ENCODE data around the gene RNF181. TPM values are rescaled to one million over a fixed set of nuclear protein-coding genes. Genes with fewer than 3 reads are reported as not detected.

Gene RNF181
- polyA plus RNA-seq, 1 donor (not counting 4 experiments of a cell fraction or from before 2014, with no cell fraction given), result 264 TPM

DNA sequence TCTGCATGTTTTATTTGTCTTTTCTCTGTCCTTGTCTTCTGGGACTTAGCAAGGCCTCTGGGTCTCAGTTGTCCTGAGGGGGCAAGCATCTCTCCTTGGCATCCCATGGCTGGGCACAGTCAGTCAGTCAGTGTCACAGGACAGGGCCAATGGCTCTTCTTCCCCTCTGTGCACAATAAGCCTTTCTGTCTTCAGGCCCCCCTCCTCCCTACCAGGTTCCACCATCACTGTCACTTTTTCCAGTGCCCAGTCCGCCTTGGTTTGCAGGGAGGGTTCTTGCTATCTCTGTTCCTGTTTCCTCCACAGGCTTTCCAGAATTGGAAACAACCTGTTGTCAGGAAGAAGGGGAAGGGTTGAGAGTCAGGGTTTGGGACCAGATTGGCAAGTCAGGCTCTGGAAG lies 13.1 kb upstream of the RNF181 start:
- H2AFZ ChIP-seq (ENCODE audit: control insufficient read depth, low read length), result no peak overlapping the region
- H3K9me3 ChIP-seq (ENCODE audit: control insufficient read depth, low read depth, low read length), result no peaks in the 10 kb centered on the region
- no peaks in the 10 kb centered on the region for H4K20me1 ChIP-seq (ENCODE audit: control insufficient read depth, extremely low read depth, insufficient read depth, low read length)
- H3K79me2 ChIP-seq (ENCODE audit: control insufficient read depth, insufficient read depth, low read length), result peaks cover 20% of the 10 kb centered on the region
- no peak overlapping the region for H3K9ac ChIP-seq (ENCODE audit: control insufficient read depth, extremely low read depth, insufficient read depth, low read length)
- FAIRE-seq, result no peak
- dilution Hi-C loops (cut with MboI; ENCODE audit: extremely low pct_ligation_motif_present, low sequenced_read_pairs), result no loop called here
- H3K36me3 ChIP-seq (ENCODE audit: control insufficient read depth in 2 of 2, extremely low read depth in 1 of 2, insufficient read depth in 2 of 2, low read length in 2 of 2), result peaks cover 15 to 24% of the 10 kb centered on the region in 2 experiments
- no peak for TF ChIP-seq EZH2 (IDR thresholded peaks at IDR 0.05; ENCODE audit: low read length)
- TF ChIP-seq, protein P1, sequence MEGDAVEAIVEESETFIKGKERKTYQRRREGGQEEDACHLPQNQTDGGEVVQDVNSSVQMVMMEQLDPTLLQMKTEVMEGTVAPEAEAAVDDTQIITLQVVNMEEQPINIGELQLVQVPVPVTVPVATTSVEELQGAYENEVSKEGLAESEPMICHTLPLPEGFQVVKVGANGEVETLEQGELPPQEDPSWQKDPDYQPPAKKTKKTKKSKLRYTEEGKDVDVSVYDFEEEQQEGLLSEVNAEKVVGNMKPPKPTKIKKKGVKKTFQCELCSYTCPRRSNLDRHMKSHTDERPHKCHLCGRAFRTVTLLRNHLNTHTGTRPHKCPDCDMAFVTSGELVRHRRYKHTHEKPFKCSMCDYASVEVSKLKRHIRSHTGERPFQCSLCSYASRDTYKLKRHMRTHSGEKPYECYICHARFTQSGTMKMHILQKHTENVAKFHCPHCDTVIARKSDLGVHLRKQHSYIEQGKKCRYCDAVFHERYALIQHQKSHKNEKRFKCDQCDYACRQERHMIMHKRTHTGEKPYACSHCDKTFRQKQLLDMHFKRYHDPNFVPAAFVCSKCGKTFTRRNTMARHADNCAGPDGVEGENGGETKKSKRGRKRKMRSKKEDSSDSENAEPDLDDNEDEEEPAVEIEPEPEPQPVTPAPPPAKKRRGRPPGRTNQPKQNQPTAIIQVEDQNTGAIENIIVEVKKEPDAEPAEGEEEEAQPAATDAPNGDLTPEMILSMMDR (optimal IDR thresholded peaks at IDR 0.05 in 1 of 3, IDR thresholded peaks at IDR 0.05 in 1 of 3, conservative IDR thresholded peaks at IDR 0.05 in 1 of 3; ENCODE audit: extremely low read depth in 1 of 3, insufficient read depth in 2 of 3, low read length in 3 of 3), result no peak
- no peak overlapping the region for H3K4me2 ChIP-seq (ENCODE audit: control insufficient read depth, extremely low read depth, insufficient read depth, low read depth, low read length)
- peaks cover 32% of the 10 kb centered on the region for H3K4me1 ChIP-seq (ENCODE audit: control insufficient read depth, extremely low read depth, insufficient read depth, low read length)
- no peaks in the 10 kb centered on the region for H3K9me1 ChIP-seq (ENCODE audit: control insufficient read depth, extremely low read depth, insufficient read depth, low read length)
- H3K27ac ChIP-seq (ENCODE audit: control insufficient read depth, insufficient read depth, low read length), result no peak overlapping the region
- DNase-seq (ENCODE audit: low read depth, low spot score), result no peak
- H3K27me3 ChIP-seq (ENCODE audit: control insufficient read depth, extremely low read depth, insufficient read depth, low read length), result no peaks in the 10 kb centered on the region
- no peak overlapping the region for H3K4me3 ChIP-seq (ENCODE audit: control insufficient read depth in 2 of 3, extremely low read depth in 1 of 3, insufficient read depth in 2 of 3, low read depth in 1 of 3, low read length in 3 of 3)

DNA sequence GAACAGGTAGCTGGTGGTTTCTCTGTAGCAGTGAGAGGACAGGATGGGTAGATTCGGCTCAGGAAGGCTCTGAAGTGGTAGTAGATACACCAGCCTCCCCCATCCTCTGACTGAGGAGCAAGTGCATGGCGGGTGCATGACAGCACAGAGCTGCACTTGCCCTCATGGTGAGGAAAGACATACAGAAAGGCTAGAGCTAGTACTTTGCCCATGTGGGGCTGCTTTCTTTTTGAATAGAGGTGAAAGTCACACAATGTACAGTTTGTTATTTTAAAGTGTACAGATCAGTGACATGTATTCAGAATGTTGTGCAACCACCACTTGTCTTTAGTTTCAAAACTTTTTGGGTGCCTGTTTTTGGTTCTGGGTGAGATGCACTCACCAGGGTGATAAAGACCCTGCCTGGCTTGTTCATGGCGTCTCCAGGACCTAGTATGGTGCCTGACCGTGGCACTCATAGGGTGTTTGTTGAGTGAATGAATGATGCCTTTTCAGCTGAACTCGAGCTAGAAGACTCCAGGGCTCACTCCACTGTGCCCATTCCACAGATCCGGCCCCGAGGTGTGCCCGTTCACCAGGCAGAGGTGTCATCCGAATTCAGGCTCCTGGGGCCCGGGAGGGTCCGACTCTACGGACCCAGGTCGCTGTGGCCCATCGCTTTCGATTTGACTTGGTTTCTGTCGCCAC lies 11.7 kb upstream of the RNF181 start:
- Histone ChIP-seq H4K20me1 (ENCODE audit: control insufficient read depth, extremely low read depth, insufficient read depth, low read length) (no peaks in the 10 kb centered on the region), H3K4me1 (ENCODE audit: control insufficient read depth, extremely low read depth, insufficient read depth, low read length) (peaks cover 27% of the 10 kb centered on the region), H3K4me3 (ENCODE audit: control insufficient read depth in 2 of 3, extremely low read depth in 1 of 3, insufficient read depth in 2 of 3, low read depth in 1 of 3, low read length in 3 of 3) (no peak overlapping the region), H3K27ac (ENCODE audit: control insufficient read depth, insufficient read depth, low read length) (no peak overlapping the region), H3K27me3 (ENCODE audit: control insufficient read depth, extremely low read depth, insufficient read depth, low read length) (no peaks in the 10 kb centered on the region), H3K4me2 (ENCODE audit: control insufficient read depth, extremely low read depth, insufficient read depth, low read depth, low read length) (no peak overlapping the region), H2AFZ (ENCODE audit: control insufficient read depth, low read length) (no peak overlapping the region), H3K36me3 (ENCODE audit: control insufficient read depth in 2 of 2, extremely low read depth in 1 of 2, insufficient read depth in 2 of 2, low read length in 2 of 2) (peaks cover 15 to 24% of the 10 kb centered on the region in 2 experiments), H3K9me1 (ENCODE audit: control insufficient read depth, extremely low read depth, insufficient read depth, low read length) (no peaks in the 10 kb centered on the region), H3K9ac (ENCODE audit: control insufficient read depth, extremely low read depth, insufficient read depth, low read length) (no peak overlapping the region), H3K79me2 (ENCODE audit: control insufficient read depth, insufficient read depth, low read length) (peaks cover 7% of the 10 kb centered on the region), H3K9me3 (ENCODE audit: control insufficient read depth, low read depth, low read length) (no peaks in the 10 kb centered on the region)
- dilution Hi-C loops (cut with MboI; ENCODE audit: extremely low pct_ligation_motif_present, low sequenced_read_pairs), result no loop called here
- DNase-seq (ENCODE audit: low read depth, low spot score) (no peak), FAIRE-seq (no peak)
- no peak for TF ChIP-seq EZH2 (IDR thresholded peaks at IDR 0.05; ENCODE audit: low read length)
- TF ChIP-seq, protein P1 (optimal IDR thresholded peaks at IDR 0.05 in 1 of 3, IDR thresholded peaks at IDR 0.05 in 1 of 3, conservative IDR thresholded peaks at IDR 0.05 in 1 of 3; ENCODE audit: extremely low read depth in 1 of 3, insufficient read depth in 2 of 3, low read length in 3 of 3), result no peak
